Osteoblast (primary cell): ENCODE results near the gene CHST15. TPM values are rescaled to one million over a fixed set of nuclear protein-coding genes. Genes with fewer than 3 reads are reported as not detected.
A peak's percentile ranks its signal among the peaks of the same experiment; 100 is the strongest.

Experiments
- DNase-seq: peaks from one replicate; pipeline ENCODE4 v3.0.0; 2011; ENCODE audit warnings: low spot score, mixed read lengths; ENCODE audit not compliant: insufficient read length; ENCODE audit errors: missing footprints
- H2AFZ ChIP-seq: 2 replicates; pipeline ENCODE4 v1.6.0; 2011; ENCODE audit warnings: mild to moderate bottlenecking, low read length
- H3K27ac ChIP-seq: 2 replicates; pipeline ENCODE4 v1.5.1; 2011; ENCODE audit warnings: mild to moderate bottlenecking, low read depth, low read length, moderate library complexity
- H3K27me3 ChIP-seq: 2 replicates; pipeline ENCODE4 v1.6.0; 2012; ENCODE audit warnings: mild to moderate bottlenecking, control low read depth, inconsistent platforms, low read length, moderate library complexity; ENCODE audit not compliant: insufficient read depth
- H3K36me3 ChIP-seq: 2 replicates; pipeline ENCODE4 v1.5.1; 2011; ENCODE audit warnings: mild to moderate bottlenecking, low read length, control low read depth, moderate library complexity; ENCODE audit not compliant: insufficient read depth
- H3K4me1 ChIP-seq: 2 replicates; pipeline ENCODE4 v1.5.1; 2011; ENCODE audit warnings: mild to moderate bottlenecking, low read length, control low read depth, moderate library complexity; ENCODE audit not compliant: insufficient read depth
- H3K4me2 ChIP-seq: 2 replicates; pipeline ENCODE4 v1.6.0; 2011; ENCODE audit warnings: mild to moderate bottlenecking, low read length; ENCODE audit not compliant: insufficient read depth
- H3K4me3 ChIP-seq: fragments of 200-600 bp; sonication (generic); 3 replicates; pipeline ENCODE4 v1.5.1; 2012; ENCODE audit warnings: mild to moderate bottlenecking, low read length, inconsistent platforms; ENCODE audit not compliant: insufficient read depth
- H3K79me2 ChIP-seq: 2 replicates; pipeline ENCODE4 v1.6.0; 2012; ENCODE audit warnings: mild to moderate bottlenecking, low read length, control low read depth, inconsistent platforms; ENCODE audit not compliant: insufficient read depth
- H3K9me3 ChIP-seq: 2 replicates; pipeline ENCODE4 v1.5.1; 2011; ENCODE audit warnings: low read depth, low read length, control low read depth
- H4K20me1 ChIP-seq: 2 replicates; pipeline ENCODE4 v1.6.0; 2012; ENCODE audit warnings: mild to moderate bottlenecking, low read length, control low read depth; ENCODE audit not compliant: insufficient read depth
- total RNA-seq: library from RNA; depleted of rRNA; stranded (reverse); fragments of >200 nt; gene quantifications from 2 replicates; pipeline ENCODE4 v1.2.3, GENCODE V29; 2012
- TF ChIP-seq, protein P1 (sequence below): IDR thresholded peaks from 2 replicates; pipeline ENCODE4 v1.5.1; 2011; ENCODE audit warnings: mild to moderate bottlenecking, low read depth, low read length, moderate library complexity; ENCODE audit errors: extremely low read depth

The CHST15 gene
- total RNA-seq, 1 donor, result 22.8 TPM

DNA sequence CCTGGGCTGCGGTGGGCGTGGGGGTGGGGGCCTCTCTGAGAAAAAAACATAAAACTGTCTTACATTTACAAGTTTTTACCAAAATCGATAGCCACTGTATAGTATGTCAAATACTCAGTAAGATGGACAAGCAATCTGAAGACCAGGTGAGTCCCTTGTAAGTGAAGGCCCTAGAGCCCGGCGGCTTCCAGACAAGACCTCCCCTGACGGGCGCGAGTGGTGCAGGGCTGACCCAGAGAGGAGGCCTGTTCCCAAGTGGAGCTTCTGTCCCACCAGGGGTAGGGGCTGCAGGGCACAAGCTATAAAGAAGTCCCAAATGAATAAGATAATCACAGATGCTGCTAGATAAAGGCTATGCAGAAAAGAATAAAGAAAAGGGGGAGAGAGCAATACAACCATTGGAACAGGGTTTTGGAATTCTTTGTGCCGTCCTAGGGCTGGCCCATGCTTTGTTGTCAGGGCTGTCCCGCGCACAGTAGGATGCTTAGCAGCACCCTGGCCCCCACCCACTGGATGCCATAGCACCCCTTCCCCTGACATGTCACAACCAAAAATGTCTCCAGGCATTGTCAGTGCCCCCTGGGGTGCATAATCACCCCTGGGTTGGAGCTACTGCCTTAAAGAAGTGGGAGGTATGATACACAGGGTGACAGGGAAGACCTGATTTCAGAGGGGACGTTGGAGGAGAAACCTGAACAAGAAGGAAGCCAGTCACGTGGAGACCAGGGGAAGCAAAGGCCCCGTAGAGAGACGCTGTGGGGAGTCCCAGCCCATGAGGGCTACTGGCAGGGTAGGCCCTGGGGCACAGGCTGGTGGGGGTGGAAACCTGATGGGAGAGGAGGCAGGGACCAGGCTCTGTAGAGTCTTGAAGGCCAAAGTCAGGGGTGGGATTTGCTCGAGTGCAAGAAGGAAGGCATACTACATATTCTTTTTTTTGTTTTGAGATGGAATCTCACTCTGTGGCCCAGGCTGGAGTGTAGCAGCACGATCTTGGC is 43.1 kb downstream of the CHST15 start:
- Histone ChIP-seq H2AFZ (no peak overlapping the region), H3K9me3 (no peaks in the 10 kb centered on the region), H3K27ac (no peak overlapping the region), H4K20me1 (peaks cover 17% of the 10 kb centered on the region), H3K4me1 (no peaks in the 10 kb centered on the region), H3K36me3 (no peaks in the 10 kb centered on the region), H3K4me3 (no peak overlapping the region), H3K4me2 (no peak overlapping the region), H3K79me2 (no peaks in the 10 kb centered on the region), H3K27me3 (no peaks in the 10 kb centered on the region)
- no peak for DNase-seq
- TF ChIP-seq, protein P1, sequence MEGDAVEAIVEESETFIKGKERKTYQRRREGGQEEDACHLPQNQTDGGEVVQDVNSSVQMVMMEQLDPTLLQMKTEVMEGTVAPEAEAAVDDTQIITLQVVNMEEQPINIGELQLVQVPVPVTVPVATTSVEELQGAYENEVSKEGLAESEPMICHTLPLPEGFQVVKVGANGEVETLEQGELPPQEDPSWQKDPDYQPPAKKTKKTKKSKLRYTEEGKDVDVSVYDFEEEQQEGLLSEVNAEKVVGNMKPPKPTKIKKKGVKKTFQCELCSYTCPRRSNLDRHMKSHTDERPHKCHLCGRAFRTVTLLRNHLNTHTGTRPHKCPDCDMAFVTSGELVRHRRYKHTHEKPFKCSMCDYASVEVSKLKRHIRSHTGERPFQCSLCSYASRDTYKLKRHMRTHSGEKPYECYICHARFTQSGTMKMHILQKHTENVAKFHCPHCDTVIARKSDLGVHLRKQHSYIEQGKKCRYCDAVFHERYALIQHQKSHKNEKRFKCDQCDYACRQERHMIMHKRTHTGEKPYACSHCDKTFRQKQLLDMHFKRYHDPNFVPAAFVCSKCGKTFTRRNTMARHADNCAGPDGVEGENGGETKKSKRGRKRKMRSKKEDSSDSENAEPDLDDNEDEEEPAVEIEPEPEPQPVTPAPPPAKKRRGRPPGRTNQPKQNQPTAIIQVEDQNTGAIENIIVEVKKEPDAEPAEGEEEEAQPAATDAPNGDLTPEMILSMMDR, result no peak

DNA sequence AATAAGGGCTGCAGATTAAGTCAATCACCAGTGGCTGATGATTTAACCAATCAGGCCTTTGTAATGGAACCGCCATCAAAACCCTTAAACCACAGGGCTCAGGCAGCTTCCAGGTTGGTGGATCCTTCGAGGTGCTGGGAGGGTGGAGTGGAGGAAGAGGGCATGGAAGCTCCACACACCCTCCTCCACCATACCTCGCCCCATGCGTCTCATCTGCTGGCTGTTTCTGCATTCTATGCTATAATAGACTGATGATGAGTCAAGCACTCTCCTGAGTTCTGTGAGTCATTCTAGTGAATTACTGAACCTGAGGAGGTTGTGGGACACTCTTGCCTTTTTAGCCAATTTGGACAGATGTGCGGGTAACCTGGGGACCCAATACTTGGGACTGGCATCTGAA is 43.9 kb downstream of the CHST15 start:
- Histone ChIP-seq H3K9me3 (no peaks in the 10 kb centered on the region), H3K27me3 (no peaks in the 10 kb centered on the region), H3K4me2 (no peak overlapping the region), H3K79me2 (no peaks in the 10 kb centered on the region), H2AFZ (no peak overlapping the region), H3K36me3 (no peaks in the 10 kb centered on the region), H3K27ac (no peak overlapping the region), H3K4me3 (no peak overlapping the region), H3K4me1 (no peaks in the 10 kb centered on the region), H4K20me1 (peaks cover 19% of the 10 kb centered on the region)
- TF ChIP-seq, protein P1, result no peak
- peak; percentile 89 for DNase-seq

DNA sequence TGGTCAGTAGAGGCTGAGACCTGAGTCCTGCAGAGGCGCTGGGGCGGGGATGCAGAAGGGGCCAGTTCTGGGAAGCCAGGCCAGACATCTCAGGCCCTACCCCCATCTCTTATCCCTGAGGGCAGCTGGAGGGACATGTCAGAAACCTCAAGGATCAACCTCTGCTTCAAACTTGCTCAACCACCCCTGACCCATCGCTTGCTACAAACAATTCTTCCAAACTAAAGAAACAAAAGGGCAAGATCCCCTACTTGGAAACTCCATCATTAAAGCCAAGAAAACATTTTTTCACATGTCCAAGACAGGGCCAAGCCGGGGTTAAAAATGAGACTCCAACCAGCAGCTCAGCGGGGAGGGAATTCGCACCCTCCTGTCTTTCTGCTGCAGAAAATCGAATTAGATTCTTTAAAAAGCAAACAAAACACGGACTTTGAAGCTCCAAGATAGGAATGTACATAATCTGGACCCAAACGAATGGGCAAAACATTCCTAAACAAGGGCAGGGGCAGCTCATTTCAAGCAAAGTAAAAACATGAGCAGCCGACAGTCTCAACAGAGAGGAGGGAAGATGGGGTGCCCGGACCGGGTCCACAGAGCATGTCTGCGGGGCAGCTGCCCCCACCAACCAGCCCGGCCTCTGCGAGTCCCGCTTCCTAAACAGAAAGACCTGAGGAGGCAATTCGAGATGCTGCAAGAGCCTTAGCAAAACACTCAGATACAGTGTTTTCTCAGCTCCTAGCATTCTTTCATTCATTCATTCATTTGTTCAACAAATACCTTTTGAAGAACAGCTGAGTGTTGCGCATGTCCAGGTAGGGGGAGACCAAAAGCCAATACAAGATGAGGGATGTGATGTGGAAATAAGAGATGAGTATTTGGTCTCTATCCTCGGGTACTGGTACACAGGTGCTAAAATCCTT is 44.8 kb downstream of the CHST15 start:
- Histone ChIP-seq H3K27me3 (no peaks in the 10 kb centered on the region), H3K36me3 (no peaks in the 10 kb centered on the region), H3K4me3 (no peak overlapping the region), H3K9me3 (no peaks in the 10 kb centered on the region), H3K27ac (no peak overlapping the region), H2AFZ (no peak overlapping the region), H4K20me1 (peaks cover 13% of the 10 kb centered on the region), H3K4me2 (no peak overlapping the region), H3K4me1 (no peaks in the 10 kb centered on the region), H3K79me2 (no peaks in the 10 kb centered on the region)
- peak; percentile 38 for DNase-seq
- TF ChIP-seq, protein P1, result no peak
